GM18858 (cell line): ENCODE data around the gene AUTS2.

Experiments
- ATAC-seq: cut with Tn5 transposase; IDR thresholded peaks from one replicate; pipeline ENCODE4 v1.9.1; 2021; ENCODE audit not compliant: unreplicated experiment

The AUTS2 gene

GRCh38 chr7:70693686-70694433 lies 1095.6 kb downstream of the AUTS2 start:
- peak; percentile 55 for ATAC-seq

GRCh38 chr7:70694434-70694970 lies 1096.2 kb downstream of the AUTS2 start:
- ATAC-seq: peak; percentile 22

- no peak for ATAC-seq
Observed at GRCh38 chr7:70694971-70695794, 1096.9 kb downstream of the AUTS2 start.

DNA sequence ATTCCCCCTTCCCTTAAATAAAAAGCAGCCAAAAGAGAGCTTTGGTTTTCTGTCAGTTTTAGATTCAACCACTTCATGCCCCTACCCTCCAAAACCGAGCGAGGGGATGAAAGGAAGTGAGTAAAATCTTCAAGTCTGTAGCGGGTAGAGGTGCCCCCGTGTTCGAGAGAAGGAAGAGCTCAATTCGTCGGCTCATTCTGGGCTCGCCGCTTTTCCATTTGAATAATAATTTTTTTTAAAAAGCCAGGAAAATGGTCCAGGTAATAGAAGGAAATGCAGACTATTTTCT lies 1097.5 kb downstream of the AUTS2 start:
- ATAC-seq: no peak

- ATAC-seq: no peak
Observed at GRCh38 chr7:70696201-70696754, 1098.0 kb downstream of the AUTS2 start.

DNA sequence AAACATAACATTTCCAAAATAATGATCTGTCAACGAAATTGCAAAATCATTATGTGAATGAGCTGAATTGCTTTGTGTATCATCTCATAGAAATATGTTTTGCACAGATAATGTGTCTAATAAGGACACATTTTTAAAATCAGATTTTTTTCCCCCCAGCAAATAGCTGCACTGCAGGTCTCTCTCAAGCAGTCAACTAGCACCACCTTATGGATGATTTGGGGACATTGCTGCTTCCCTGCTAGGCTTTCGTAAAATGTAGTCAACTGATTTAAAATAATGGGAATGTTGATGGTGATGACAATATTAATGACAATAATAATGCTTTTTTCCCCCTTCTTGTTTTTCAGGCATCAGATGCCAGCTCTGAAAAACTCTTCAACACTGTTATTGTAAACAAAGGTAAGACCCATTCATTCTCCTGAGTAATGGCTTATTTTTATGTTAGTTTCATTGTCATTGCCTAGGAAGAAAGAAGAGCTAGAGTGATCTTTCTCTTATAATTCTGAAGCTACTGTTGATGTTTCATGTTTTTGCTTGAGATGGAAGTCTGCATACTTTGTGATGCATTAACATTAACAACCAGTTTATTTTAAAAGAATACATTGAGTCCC lies 1100.1 kb downstream of the AUTS2 start:
- no peak for ATAC-seq

DNA sequence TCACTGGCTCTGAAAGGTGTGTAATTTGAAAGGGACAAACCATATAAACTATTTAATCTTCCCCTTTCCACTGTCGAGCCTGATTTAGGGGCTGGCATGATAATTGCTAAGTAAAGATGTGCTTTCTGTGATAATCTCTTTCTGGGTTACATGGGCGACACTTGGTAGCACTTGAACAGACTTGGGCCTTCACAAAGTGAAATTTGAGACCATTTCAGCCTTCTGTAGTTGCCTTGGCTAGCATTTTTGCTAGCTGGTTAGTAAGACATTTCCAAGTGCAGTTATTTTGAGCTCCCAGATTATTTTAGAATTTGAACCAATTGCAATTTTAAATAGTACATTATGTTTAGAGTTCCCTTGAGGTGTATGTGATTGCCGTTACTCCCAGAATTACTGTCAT lies 1101.0 kb downstream of the AUTS2 start:
- ATAC-seq: no peak

GRCh38 chr7:70700055-70700940 lies 1102.0 kb downstream of the AUTS2 start:
- no peak for ATAC-seq

- no peak for ATAC-seq
Observed at GRCh38 chr7:70700941-70701425, 1102.7 kb downstream of the AUTS2 start.

DNA sequence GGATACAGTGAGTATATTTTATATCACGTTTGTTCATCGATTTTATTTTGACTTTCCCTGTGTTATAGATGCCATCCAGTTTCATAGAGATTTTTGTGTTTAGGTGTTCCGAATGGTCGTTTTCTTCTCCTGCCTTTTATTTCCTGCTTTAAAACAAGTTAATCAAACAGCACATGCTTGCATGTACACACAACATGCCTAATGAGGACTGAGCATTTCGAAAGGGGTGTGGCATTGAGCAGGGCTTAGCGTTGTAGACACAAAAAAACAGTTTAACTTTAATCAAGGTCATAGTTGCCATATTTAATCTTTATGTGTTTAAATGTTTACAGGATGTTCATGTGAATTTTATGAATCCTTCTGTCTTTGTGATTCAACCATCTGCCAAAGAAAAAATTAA lies 1103.2 kb downstream of the AUTS2 start:
- no peak for ATAC-seq

DNA sequence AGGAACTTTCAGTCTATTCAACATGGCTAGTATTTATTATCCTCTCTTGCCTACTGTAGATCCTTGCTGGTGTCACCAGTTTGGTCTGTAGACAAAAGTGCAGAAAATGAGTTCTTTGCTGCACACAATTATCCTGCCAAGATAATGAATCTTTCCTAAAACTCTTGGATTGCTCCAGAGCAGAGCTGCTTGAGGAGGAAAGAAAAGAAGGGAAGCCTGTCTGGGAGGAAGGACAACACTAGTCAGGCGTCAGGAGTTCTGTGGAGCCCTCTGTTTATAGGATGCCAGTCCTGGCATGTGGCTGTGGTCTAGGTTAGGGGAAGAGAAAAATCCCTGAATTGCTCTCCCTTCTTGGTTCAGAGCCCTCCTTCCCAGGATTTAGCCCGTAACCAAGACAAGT lies 1103.7 kb downstream of the AUTS2 start:
- no peak for ATAC-seq

DNA sequence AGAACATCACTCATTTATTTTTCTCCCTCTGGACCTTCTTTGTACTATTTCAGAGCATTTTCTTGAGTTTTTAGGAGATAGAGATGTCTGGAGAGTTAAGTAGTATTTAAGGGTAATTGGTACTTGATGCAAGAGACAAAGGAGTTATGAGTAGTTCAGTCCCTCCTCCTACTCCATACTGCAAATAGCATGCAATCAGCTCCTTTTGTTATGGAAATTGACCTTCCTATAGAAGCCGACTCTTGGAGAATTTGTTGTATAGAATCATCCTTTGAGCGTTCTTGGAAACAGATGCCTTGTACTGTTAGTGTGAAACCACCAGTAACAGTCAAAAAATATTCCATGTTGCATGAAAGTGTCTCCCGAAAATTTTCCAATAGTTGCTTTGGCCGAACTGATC lies 1105.5 kb downstream of the AUTS2 start:
- ATAC-seq: no peak

DNA sequence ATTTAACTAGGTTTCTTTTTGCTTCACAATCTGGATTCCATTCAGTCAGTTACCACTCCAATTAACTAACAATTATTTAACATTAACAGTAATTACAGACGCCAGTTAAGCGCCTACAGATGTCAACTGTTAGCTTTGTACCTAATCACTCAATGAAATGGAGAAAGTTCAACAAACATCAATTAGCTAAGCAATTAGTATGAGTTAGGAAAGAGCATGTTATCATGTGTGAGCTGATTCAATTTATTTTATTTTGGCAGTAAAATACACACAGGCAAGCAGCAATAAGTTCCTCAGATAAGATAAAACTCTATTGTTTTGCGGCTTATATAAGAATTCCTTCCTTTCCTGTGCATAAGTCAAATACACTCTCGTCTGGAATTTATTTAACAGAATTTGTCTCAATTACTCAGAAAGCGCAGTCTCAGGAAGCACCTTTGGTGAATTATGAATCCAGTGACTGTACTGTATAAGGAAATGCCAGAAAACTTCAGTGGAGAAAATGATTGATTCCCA lies 1106.6 kb downstream of the AUTS2 start:
- no peak for ATAC-seq

GRCh38 chr7:70706204-70706603 lies 1107.9 kb downstream of the AUTS2 start:
- no peak for ATAC-seq

DNA sequence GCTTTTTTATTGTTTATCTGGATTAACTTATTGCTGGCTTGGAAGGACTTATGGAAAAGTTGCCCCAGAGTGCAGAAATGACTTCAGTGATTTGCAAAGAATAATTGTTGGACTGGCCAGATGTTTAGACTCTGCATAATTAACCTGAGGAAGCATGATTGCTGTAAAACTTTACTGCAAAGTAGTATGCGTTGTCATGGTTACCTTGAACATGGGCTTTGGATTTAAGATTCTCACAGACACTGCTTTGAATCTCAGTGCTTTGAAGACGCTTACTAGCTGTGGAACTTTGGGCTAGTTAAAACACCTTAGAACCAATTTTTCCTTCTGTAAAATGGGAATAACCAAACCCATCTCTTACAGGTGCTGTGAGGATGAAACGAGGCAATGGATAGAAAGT lies 1108.4 kb downstream of the AUTS2 start:
- ATAC-seq: no peak

DNA sequence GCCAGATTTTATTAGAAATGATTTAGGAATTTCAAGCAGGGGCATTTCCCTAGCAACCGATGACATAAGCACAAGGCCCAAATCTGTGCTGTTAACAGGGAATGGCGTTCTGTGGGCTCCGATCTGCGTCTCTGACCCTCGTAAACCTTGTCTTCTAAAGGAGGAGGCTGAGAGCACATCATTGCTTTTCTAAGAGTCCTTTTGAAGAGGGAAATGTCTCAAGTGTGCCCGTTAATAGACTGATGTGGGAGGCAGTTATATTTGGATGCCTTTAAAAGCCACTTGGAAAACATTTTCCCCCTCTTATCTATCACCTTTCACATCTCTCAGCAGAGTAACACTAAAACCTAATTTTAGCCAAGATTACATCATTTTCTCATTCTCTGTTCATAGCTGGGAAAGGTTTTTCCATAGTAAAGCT lies 1109.6 kb downstream of the AUTS2 start:
- ATAC-seq: no peak

DNA sequence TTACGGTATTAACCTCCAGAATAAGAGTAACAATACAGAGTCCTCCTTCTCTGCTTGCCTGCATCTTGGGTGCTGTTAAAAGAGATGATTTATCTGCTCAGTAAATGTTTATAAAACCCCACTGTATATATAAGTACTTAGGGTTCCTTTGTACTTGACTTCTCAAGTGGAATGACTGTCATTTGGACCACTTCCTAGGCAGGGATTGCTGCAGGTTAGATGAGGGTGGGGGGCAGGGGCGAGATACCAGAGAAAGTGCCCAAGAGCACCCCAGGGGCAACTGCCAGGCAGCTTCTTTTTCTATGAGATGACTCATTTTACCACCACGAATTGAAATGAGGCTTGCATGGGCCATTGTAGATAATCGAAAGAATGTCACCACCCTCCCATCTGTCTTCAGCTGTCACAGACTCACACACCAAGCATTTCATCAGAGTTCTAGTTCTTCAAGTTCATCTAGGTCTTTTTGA lies 1111.8 kb downstream of the AUTS2 start:
- ATAC-seq: peak; percentile 49

DNA sequence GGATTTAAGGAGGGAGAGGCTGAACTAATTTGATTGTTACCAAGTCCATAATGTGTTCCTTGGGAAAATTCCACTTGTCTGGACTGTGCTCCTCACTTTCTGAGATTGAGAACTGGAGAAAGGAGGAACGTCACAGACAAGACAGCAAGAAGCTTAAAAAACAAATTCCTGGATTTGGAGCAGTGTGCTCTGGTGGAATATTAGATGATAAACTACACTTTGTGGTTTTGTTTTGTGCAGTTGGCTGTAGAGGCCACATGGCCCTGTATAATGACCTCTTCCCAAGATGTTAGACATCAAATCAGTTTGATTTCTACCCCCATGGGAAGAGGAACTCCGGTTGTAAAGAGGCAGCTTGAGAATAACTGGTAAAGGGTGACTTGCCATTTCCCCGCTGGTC lies 1112.4 kb downstream of the AUTS2 start:
- ATAC-seq: no peak

DNA sequence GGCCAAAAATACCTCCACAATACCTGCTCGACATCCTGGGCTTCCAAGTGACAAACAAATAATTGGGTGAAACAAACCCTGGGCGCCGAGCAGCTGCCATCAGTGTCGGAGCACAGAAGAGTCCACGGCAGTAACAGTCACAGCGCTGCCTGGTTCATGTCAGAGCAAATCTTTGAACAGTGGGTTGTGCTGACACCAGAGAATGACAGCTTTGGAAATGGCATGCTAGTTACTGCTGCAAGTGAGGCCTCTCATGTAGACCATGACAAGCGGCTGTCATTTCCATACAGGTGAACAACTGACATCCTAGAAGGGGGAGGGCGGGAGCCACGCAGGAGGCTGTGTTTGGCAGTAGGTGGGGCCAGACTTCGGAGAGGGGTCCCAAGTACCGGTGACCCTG lies 1113.2 kb downstream of the AUTS2 start:
- no peak for ATAC-seq

DNA sequence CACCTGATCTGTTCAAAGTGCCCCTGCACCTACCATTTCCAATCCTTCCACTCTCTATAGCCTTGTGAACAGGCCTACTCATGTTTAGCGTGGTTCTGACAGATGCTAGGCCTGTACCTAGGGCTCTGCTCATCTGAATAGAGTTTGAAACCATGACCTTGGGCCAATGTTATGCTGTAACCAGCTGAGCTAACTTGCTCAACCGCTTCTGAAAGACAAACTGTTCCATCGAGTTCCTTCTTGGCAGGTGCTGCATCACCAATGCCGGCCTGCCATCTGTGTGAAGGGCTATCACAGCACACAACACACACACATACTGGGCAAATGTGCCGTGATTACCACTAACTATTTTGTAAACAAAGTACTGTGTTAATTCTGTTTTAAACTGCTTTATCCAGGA lies 1114.7 kb downstream of the AUTS2 start:
- no peak for ATAC-seq
